ENCODE data around the gene TSSK2.
"Not testable (repeated sequence)": the region's sequence is repeated elsewhere in the genome, so short reads cannot be mapped to it uniquely, and the experiment has no call there.

TSSK2 gene

DNA sequence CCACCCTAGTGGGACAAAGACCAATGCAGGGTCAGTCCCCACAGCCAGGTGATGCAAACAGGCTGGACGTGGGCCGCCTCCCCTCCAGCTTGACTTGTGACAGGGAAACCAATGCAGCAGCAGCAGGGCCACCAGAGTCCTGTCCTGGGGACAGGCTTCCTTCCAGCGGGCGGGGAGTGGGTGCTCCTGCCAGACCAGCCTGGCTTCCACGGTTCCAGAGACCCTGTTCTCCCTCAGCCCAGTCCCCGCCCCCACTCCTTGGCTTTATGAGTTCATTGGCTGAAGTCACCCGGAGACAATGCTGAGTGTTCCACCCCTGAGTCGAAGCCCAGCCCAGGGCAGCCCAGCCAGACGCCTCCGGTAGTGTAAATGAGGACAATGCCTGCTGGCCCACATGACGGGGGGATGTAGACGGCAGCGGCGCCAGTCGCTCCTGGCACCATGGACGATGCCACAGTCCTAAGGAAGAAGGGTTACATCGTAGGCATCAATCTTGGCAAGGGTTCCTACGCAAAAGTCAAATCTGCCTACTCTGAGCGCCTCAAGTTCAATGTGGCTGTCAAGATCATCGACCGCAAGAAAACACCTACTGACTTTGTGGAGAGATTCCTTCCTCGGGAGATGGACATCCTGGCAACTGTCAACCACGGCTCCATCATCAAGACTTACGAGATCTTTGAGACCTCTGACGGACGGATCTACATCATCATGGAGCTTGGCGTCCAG is at the start of gene TSSK2:
TSS of gene TSSK2 (plus strand) at position 350 of the 726 bp plus-strand sequence. CDS start at position 442, 92 bp downstream.
- DNase-seq (ENCODE audit: low read depth), result no peak

DNA sequence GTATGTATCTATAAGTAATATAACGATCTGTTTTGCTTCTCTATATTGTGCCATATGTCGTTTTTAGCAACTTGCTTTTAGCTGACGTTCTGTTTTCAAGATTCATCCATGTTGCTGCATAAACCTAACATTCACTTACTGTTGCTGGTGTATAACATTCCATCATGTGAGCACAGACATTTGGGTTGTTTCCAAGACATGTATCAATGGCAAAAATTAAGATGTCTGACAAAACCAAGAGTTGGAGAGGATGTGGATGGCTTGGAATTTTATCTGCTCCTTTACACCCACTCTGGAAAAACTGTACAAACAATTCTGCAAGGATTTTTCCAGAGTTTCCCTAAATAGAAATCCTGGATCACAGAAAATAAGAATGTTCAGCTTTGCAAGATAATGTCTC is 49.8 kb upstream of the TSSK2 start:
- no peak for DNase-seq (ENCODE audit: low read depth)

DNA sequence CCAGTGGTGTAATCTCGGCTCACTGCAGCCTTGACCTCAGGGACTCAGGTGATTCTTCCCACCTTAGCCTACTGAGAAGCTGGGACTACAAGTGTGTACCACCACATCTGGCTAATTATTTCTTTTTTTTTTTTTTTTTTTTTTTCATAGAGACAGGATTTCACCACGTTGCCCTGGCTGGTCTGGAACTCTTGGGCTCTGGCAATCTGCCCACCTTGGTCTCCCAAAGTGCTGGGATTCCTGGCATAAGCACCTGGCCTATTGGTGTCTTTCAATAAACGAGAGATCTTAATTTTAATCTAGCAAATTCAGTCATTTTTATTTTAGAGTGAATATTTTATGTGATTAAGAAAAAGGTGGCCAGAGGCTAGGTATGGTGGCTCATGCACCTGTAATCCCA is 49.0 kb upstream of the TSSK2 start:
- DNase-seq (ENCODE audit: low read depth), result no peak

DNA sequence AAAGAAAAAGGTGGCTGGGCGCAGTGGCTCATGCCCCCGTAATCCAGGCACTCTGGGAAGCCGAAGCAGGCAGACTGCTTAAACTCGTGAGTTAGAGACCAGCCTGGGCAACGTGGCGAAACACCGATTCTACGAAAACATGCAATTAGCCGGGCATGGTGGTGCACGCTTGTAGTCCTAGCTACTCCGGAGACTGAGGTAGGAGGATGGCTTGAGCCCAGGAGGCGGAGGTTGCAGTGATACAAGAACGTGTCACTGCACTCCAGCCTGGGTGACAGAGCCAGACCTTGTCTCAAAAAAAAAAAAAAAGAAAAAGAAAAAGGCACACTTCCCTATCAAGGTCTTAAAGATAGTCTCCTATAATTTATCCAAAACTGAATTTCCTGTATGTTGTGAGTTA is 48.3 kb upstream of the TSSK2 start:
- DNase-seq (ENCODE audit: low read depth), result no peak

DNA sequence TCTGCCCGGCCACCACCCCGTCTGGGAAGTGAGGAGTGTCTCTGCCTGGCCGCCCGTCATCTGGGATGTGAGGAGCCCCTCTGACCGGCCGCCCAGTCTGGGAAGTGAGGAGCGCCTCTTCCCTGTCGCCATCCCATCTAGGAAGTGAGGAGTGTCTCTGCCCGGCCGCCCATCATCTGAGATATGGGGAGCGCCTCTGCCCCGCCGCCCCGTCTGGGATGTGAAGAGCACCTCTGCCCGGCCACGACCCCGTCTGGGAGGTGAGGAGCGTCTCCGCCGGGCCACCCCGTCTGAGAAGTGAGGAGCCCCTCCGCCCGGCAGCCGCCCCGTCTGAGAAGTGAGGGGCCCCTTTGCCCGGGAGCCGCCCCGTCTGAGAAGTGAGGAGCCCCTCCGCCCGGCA is 47.0 kb upstream of the TSSK2 start:
- DNase-seq (ENCODE audit: low read depth), result not testable (repeated sequence)

DNA sequence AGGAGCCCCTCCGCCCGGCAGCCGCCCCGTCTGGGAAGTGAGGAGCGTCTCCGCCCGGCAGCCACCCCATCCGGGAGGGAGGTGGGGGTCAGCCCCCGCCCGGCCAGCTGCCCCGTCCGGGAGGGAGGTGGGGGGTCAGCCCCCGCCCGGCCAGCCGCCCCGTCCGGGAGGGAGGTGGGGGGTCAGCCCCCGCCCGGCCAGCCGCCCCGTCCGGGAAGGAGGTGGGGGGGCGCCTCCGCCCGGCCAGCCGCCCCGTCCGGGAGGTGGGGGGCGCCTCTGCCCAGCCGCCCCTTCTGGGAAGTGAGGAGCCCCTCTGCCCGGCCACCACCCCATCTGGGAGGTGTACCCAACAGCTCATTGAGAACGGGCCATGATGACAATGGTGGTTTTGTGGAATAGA is 46.5 kb upstream of the TSSK2 start:
- not testable (repeated sequence) for DNase-seq (ENCODE audit: low read depth)

DNA sequence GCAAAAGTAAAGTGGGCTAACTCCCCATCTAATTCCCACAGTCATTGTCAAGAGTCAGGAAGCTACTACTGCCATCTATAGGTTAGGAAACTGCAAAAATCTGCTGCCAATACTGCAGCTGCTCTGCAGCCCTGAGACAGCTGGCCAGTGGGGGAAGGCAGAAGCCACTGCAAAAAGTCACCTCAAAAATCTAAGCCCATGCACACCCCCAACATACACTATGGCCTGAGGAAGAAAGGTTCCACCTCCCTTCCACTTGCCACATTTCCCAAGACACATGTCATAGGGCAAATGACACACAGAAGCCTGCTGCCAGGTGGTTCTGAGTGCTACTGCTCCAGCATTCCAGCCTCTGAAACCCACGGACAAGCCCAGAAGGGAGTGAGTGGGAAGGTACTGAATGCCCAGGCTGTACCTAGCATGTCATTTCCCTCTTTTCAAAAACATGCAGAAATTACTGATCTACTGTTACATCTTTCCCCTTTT is 45.8 kb upstream of the TSSK2 start:
- peak; percentile 29 for DNase-seq (ENCODE audit: low read depth)

DNA sequence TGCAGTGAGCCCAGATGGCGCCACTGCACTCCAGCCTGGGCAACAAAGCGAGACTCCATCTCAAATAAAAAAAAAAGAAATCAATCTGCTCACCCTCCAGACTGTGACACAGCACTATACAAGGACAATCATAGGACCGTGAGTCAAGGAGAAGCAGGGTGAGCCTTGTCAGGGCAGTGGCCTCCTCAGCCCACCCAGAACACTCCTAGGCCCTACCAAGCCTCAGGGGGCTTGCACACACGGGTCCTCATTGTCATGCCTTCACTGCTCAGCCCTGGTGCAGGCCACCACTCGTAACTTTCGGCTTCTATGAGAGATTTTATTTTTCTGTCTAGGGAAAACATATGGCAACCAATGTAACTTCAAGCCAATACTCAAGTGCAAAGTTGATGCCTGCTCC is 44.7 kb upstream of the TSSK2 start:
- no peak for DNase-seq (ENCODE audit: low read depth)

DNA sequence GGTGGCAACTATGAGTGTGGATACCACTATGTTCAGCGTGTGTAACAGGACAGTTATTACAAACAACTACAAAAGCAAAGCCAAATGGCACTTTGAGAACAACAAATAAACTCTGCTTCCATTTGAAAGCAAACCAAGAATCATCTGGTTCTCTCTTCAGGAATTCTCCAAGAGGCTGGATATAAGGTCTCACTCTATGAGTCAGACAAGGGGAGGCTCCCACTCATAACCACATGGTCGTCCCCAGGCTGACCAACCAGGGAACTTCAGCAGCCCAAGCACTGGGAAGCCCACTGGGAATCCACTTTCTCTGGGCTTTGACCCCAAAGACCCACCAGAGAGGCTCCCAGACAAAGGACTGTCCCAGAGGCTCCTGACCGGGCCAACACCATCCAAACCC is 44.2 kb upstream of the TSSK2 start:
- DNase-seq (ENCODE audit: low read depth), result peak; percentile 26

DNA sequence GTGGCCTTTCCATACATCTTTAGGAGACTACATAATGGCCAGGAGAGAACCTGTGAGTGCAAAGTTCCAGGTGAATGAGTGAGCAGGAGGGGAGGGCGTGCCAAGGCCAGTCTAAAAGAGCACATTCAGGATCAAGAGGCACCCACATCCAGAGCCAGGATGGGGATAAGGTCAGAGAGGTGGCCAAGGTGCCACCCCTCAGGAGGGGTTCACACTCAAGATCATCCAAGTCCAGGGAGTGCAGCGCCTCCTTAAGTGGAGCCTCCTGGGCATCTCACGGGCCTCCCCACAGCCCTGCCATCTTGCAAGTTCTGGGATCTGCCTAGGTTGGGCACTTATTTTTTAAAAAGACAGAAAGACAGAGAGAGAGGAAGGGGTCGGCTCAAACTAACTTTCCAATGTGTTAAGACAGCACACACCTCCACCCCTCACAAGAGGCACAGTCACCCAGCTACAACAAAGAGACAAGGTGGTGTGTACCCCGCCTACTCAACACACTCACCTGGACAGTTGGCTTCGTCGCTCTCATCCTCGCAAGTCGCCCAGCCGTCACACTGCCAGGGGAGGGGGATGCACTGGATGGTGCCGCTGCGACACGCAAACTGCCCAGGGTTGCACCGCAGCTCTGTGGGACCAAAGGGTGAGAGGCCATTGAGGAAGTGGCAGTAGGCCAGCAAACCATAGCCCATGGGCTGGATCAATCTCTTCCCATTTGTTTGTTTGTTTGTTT is 42.1 kb upstream of the TSSK2 start:
- no peak for DNase-seq (ENCODE audit: low read depth)

DNA sequence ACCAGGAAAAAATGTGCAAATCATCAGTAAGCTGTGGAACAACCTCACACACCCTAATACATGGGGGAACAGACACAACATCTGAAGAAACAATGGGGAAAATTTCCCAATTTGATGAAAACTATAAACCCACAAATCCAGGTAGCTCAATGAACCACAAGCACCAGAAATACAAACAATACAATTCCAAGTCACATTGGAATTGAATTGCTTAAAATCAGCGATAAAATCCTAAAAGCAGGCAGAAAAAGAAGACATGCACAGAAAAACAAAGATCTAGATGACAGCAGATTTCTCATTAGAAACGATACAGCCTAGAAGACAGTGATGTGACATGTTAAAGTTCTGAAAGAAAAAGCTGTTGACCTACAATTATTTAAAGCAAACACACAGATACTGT is 40.9 kb upstream of the TSSK2 start:
- no peak for DNase-seq (ENCODE audit: low read depth)

DNA sequence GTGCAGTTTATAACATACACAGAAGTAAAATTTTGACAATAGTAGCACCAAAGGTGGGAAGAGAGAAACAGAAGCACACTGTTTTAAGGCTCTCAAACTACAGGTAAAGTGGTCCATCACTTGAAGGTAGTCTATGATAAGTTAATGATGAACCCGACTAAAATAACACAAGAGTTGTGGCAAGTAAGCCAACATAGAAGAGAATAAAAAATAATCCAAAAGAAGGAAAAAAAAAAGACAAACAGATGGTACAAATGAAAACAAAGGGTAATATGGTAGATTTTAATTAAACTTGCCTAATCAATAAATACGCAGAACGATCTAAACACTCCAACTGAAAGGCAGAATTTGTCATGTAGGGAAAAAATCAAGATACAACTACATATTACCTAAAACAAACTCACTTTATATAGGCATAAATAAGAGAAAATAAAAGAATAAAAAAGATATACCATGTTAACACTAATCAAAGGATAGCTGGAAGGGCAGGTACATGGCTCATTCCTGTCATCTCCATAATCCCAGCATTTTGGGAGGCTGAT is 40.5 kb upstream of the TSSK2 start:
- DNase-seq (ENCODE audit: low read depth), result no peak

DNA sequence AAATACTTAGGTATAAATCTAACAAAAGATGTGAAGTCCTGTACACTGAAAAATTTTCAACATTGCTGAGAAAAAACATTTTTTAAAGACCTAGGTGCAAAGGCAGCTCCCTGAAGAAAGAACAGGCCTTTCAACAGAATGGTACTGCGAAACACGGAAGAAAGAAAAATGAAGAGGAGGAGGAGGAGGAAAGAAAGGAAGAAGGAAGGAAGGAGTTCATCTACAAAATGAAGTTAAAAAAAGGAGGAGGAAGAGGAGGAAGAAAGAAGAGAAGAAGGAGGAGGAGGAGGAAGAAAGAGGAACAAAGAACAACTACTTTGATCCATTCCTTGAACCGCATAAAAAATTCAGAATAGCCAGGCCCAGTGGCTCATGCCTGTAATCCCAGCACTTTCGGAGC is 38.4 kb upstream of the TSSK2 start:
- no peak for DNase-seq (ENCODE audit: low read depth)

DNA sequence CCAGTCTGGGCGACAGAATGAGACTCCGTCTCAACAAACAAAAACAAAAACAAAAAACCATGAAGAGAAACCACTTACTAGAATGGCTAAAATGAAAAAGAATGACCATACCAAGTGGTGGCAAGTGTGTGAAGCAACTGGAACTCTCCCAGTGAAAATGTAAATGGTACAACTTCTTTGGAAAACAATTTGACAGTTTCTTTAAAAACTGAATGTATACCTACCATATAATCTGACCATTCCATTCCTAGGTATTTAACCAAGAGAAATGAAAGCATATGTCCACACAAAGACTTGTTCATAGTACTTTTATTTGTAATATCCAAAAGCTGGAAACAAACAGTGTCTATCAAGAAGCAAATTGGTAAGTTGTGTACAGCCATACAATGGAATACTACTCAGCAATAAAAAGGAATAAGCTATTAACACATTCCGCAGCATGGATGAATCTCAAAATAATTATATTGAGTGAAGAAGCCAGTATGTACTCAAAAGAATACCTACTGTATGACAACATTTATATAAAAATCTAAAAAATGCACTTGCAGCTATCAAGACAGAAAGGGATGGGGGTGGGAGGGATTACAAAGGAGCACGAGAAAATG is 36.6 kb upstream of the TSSK2 start:
- DNase-seq (ENCODE audit: low read depth), result no peak

DNA sequence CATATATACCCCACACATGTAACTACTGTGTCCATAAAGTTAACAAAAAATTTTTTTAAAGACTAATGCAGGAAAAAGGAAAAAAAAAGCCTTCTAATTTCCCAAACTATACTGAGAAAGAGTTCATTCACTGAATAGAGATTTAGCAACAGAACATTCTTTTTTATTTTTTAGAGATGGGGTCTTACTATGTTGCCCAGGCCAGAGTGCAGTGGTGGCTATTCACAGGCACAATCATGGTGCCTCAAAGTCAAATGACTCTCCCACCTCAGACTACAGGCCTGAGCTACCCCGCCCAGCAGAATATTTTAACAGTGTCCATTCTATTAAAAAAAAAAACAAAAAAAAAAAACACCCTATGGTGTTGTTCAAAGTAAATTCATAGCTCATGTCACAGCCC is 34.6 kb upstream of the TSSK2 start:
- DNase-seq (ENCODE audit: low read depth), result no peak

DNA sequence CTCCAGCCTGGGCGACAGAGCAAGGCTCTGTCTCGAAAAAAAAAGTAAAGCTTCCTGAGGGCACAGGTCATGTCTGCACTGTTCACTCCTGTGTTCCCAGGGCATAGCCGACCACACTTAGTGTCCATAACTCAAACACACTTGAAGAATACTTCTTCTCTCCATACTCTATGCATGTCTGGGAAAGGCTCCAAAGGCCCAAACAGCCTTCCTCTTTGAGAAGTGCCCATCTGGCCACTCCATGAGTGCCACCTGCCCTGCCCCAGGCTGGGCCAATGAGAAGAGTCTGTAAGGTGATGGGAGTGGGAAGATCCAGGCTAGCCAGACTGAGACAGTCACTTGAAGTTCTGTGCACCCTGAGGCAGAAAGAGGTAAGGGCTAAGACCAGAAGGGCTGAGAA is 33.6 kb upstream of the TSSK2 start:
- no peak for DNase-seq (ENCODE audit: low read depth)

DNA sequence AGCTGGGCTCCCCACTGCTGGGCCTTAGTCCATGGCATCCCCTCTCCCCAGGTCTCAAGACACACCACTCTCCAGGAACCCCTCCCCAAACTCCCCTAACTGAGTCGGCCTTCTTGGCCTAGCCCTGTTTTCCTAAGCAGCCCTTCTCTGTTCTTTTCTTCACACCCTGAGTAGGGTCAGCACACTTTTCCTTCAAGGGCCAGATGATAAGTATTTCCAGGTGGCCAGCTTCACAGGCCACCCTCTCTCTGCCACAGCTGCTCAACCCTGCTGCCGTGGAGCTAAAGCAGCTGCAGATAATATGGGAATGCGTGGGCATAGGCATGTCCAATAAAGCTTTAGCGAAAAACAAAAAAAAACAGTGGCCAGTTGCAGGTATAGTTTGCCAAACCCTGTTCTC is 33.0 kb upstream of the TSSK2 start:
- no peak for DNase-seq (ENCODE audit: low read depth)

DNA sequence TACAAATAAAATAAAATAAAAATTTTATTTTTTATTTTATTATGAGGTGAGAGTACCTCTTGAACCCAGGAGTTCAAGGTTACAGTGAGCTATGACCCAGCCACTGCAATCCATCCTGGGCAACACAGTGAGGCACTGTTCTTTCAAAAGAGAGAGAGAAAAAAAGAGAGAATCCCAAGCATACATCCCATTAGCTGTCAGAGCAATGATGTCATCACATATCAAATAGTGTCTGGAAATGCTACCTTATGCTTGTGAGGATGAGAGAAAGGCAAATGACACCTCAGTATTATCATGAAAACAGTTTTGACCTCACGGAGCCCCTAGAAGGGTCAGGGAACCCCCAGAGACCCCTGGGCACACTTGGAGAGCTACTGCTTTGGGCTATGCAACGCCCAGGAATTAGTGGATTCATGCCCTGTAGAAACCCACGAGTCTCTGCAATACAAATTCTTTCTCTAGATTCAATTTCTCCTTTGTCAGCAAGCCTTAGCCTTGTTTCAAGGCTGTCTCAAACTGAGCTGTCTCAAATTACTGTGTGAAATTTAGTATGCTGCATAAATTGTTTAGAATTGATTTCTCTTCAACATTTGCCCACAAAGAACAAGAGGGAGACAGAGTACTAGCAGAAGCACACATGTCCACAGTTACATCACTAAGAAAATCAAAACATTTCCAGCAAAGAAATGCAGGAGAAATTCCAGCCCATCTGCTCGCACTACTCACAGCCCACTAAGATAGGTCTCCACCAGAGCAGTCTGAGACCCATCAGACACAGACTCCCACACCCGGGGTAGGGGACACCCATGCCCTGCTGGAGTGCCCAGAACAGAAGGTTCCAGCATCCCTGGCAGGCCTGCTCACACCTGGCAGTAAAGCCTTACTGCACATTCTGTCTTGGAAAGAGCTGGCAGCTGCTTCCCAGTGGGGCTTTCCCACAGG is 27.0 kb upstream of the TSSK2 start:
- DNase-seq (ENCODE audit: low read depth), result peak; percentile 80

DNA sequence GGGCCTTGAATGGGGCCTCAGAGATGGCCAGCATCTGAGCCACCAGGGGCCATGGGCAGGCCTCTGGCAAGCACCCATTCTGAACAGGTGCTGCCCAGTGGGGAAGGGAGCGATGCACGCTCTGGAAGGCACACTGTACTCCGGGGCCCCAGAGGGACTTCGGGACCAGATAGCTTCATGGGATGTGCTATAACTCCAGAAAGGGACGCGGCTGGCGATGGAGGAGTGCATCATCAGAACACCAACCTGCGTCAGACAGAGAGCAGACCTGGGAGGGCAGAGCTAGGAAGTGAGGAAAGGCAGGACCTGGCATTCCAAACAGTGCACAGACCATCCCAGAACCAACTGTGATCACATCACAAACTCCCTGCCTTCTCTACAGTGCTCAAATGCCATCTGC is 25.7 kb upstream of the TSSK2 start:
- DNase-seq (ENCODE audit: low read depth), result no peak

DNA sequence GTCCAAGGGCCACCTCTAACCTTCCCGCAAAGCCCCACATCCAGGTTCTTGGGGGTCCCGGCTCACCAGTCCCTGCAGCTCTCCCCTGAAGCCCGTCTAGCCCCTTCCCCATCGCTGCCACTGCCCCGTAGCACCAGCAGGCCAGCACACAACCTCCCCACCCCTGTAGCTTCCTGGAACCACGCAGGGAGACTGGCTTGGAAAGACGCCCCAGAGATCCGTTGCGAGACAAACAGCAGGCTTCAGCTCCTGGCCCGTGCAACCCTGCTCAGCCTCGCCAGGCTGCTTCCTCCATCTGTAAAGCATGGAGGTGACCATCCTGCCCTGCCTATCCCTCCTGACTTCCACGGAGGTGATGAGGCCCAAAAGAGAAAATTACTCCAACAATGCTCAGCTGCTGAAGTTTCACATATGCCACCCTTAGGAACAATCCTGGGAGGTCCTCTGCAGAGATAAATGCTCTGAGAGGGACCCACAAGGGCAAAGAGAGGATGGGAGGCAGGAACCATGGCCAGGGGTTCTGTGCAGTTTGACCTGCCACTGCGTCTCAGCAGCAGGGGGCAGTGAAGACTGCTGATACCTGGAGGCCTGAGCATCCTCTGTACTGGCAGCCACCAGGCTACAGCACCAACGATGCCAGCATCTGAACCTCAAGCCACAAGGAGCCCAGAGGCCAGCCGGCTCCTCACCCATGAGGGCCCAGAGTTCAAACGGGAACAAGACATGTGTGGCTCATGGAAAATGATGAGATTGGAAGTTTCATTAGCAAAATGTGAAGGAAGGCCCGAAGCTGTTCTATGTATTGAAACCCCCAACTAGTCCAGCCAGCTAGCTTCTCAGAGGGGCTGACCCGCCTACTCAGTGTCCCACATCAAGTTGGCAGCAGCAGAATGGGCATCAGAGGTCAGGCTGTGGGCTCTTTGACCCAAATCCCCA is 25.0 kb upstream of the TSSK2 start:
- DNase-seq (ENCODE audit: low read depth), result no peak

Data from fibroblast of gingiva (primary cell).